Pulmonary artery endothelial cell (primary cell): Measurements from ENCODE around the gene ARHGEF16. TPM values are rescaled to one million over a fixed set of nuclear protein-coding genes. Genes with fewer than 3 reads are reported as not detected.

ENCODE experiments used
- DNase-seq: peaks from one replicate; pipeline ENCODE4 v3.0.0-alpha.2; 2011; ENCODE audit warnings: low read depth, low spot score
- total RNA-seq: library from RNA; depleted of rRNA; stranded (reverse); fragments of >200 nt; gene quantifications from 2 replicates; pipeline ENCODE4 v1.2.3, GENCODE V29; 2014

The ARHGEF16 gene
- total RNA-seq, 1 donor from 2014 or later: 0.66 TPM

DNA sequence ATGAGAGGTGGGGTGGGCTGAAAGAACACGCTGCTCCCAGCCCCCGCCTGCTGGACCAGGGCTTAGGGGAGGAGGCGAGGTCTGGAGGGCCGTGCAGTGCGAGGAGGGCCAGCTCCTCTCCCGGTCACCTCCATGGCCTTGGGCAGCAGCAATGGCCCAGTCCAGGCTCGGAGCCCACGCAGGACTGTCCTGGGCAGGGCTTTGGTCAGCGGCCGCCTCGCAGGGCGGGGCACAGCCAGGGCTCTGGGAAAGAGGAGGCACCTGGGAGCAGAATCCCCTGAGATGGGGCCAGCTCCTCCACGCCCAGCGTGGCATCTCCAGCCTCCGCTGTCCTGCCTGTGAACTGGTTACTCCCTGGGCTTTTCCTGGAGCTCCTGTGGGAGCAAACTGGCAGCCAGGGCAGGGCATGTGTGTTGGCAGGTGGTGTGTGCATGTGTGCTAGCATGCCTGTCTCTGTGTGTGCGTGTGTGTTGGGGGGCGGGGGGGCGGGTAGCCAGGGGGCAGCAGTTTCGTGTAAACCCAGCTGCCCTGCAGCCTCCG lies 27.4 kb downstream of the ARHGEF16 start:
- no peak for DNase-seq

DNA sequence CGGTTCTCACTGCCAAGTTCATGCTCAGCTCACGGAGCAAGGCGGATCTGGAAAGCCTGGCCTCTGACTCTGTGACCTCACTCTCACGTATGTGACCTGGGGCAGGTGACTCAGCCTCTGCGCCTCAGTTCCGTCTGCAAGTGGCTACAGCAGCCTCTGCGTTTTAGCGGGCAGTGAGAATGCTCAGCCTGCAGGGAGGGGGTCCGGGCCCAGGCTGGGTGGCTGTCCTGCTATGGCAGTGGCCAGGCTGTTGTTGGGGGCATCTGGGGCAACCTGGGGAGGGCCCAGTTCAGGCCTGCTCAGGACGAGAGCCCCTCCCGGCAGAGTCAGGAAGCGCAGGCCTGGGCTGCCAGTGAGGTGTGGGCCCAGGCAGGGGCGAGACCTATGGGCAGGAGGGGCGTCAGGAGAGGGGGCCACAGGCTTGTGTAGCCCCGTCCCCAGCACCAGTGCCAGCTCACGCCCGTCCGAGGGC lies 27.9 kb downstream of the ARHGEF16 start:
- no peak for DNase-seq

DNA sequence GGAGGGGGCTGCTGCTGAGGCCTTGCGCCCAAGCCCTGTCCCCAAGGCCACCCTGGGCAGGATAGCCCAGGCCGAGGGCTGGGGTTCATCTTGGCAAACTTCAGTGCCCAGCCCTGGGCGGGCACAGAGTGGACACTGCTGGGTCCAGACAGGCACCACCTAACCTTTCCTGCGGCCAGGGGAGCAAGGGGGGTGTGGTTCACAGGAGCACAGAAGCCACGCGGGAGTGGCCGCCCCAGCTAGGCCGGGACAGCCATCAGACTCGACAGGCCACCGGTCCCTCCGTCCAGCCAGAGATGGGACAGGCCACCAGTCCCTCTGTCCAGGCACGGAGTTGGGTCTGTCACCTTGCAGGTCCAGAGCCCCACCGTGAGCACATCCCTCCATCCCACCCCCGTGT lies 28.9 kb downstream of the ARHGEF16 start:
- no peak for DNase-seq

DNA sequence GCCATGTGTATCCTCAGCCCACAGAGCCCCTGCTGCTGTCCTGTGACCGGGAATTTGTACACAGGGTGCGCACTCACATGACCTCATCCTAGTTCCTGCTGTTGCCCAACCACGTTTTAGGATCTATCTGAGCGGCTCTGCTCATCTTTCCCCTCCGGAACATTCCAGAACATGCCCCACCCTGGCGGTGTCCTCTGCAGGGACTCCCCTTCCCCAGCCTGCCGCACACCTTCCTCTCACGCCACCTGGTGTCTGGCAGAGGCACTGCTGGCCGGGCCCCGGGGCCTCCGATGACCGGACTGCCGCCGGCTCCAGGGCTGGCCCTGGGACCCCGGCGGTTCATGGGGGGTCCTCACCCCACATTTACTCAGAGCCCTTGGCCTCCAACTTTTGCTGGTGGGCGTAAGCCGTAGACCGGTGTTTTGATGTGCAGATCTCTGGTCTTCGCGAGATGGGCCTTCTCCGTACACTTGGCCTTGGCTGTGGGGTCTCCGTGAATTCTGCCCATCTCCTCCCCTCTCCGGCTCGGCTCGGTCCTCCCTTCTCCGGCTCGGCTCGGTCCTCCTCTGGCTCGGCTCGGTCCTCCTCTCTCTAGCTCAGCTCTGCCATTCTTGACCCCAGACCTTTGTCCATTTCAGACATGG lies 29.5 kb downstream of the ARHGEF16 start:
- no peak for DNase-seq

DNA sequence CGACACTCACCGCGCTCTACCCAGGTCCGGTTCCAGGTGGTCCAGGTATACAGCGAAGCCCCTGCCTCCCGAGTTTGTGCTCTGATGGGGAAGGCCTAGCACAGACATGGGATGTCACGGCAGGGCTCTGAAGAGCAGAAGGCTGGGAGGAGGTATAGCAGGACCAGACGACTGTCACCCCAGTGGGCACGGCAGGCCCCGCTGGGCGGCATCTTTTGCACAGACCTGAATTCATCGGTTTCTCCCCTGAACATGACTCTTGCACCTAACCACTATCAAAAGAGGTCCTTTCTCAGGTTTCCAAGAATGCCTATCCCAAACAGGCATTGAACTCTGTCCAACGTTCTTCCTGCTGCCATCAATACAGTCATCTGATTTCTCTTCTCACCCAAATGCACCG lies 30.6 kb downstream of the ARHGEF16 start:
- DNase-seq: no peak

DNA sequence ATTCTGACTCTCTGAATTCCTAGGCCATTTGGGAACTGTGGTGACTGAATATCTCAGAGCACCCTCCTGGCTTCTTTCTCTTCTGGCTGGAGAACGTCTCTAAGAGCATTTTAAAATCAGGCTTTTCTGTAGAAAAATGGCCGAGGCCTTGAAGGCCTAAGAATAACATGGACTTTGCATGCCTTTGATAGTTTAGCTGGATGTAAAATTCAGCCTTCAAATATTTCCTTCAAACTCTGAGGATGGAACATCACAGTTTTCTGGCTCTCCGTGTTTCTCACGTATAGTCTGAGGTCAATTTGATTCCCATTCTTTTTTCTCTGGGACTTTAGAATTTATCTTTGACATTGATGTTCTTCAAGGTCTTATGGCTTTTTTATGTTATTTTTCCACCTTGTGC lies 34.0 kb downstream of the ARHGEF16 start:
- no peak for DNase-seq

DNA sequence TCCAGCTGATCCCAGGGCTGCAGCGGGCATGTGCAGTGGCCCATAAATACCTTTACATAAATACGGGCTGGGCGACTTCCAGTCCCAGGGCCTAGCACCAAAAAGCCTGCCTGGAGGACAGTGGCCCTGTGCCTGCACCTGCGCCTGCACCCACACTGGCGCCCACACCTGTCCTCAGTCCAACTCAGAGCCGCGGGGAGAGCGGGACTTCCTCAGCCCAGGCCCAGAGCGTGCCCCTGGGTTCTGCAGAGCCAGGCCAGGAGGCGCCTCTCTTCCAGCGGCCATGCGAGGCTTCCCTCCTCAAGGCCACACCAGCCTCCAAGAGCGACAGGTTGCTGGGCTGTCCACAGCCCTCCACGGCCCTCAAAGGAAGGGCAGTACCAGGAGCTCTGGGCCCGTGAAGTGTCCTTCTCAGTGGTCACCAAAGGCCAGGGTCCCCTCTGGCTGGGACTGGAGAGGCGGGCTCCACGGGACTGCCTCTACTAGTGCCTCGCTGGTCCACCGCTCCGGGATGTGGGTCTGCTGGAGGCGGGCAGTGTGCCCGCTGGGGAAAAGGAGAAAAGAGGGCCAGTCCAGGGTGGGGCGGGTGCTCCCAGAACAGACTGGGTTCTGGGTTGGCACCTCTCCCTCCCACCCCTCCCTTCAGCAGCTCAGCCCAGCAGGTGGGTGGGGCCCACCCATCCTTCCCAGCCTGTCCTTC lies 35.7 kb downstream of the ARHGEF16 start:
- no peak for DNase-seq

DNA sequence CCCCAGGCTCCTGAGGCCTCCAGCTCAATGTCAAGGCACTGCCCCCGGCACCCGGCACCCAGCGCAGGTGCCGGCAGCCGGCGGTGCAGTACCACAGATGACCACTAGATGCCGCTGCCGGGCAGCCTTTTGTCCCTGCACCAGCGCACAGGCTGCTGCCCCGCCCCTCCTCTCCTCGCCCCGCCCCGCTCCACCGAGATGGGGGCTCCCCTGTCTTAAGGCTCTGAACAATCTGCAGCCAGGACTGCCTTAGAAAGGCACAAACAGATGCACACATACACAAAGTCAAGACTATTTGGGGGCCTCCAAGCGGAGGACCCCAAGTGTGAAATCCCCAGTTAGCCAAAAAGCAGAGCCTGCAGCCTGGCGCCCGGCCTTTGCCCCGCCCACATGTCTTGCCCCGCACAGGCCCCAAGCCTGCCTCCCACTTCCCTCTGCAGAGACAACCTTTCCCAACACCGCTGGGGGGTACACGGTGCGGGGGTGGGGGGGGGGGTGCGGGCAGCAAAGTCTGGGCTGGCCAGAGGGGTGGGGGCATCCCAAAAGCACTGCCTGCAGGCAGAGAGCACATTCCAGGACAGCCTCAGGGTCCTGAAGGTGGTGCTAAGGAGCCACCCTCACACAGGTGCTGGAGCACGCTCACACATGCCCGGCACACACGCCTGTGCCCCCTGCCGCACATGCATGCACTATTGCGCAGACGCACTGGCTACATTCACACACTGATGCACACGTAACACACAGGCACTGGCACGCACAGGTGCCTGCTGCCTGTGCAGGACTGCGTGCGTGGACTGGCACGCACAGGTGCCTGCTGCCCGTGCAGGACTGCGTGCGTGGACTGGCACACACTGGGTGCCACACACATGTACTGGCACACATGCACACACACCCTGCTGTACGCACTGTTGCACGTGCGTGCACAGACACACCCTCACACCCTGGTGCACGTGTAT lies 37.1 kb downstream of the ARHGEF16 start:
- DNase-seq: no peak

DNA sequence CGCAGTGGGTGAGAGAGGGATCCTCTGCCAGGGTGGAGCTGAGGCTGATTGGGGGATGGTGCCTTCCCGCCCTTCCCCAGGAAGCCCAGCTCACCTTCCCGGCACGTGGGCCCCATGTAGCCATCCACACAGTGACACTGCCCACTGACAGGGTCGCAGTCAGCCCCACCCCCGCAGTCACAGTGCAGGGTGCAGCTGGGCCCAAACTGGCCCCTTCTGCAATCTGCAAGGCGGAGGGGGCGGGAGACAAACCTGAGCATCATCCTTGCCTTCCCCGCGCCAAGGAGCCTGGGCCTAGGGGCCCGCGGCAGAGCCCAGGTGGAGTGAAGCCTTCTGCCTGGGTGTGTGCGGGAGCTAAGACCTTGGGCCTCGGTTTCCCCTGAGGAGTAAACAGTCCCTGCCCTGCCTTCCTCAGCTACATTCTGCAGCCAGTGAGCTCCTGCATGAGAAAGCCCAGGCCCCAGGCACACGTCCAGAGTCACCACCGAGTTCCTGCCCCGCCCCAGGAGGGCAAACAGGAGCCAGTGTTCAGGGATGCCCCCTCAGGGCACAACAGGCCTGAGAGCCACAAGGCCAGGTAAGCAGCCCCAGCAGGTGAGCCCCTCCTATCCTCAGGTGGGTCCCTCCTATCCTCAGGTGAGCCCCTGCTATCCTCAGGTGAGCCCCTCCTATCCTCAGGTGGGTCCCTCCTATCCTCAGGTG lies 38.2 kb downstream of the ARHGEF16 start:
- no peak for DNase-seq

DNA sequence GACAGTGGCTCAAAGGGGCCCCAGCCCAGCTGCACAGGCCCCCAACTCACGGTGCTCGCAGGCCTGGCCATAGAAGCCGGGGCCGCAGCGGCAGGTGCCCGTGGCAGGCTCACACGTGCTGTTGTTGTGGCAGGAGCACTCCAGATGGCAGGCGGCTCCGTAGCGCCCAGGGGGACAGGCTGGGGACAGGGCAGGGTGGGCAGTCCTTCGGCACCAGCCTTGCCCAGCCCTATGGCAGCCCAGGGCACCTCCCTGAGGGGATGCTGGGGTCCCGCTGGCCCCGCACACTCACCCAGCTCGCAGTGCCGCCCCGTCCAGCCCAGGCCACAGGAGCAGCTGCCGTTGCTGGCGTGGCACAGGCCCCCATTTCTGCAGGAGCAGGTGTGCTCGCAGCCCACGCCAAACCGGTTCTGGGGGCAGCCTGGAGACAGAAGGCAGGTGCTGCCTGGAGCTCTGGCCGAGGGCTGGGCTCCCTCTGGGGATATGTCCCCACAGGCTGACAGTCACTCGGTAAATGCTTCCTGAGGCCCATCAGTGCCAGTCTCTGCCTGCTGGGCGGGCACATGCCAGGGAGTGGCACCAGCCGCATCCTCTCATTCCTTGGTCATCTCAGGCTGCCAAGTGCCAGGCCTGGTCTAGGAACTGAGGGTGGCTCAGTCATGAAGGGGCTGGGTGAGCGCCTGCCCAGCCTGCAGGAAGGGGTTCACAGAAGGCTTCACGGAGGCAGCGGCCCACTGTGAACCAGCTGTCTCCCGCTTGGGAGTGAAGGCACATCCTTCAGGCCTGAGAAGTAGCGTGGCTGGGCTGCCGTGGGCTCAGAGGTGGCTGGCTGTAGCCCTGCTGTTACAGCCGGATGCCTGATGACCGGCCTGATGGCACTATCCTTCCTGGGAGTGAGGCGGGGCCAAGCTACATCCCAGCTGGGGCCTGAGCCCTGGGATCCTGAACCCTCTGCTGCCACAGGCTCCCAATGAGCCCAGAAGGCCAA lies 40.1 kb downstream of the ARHGEF16 start:
- no peak for DNase-seq

DNA sequence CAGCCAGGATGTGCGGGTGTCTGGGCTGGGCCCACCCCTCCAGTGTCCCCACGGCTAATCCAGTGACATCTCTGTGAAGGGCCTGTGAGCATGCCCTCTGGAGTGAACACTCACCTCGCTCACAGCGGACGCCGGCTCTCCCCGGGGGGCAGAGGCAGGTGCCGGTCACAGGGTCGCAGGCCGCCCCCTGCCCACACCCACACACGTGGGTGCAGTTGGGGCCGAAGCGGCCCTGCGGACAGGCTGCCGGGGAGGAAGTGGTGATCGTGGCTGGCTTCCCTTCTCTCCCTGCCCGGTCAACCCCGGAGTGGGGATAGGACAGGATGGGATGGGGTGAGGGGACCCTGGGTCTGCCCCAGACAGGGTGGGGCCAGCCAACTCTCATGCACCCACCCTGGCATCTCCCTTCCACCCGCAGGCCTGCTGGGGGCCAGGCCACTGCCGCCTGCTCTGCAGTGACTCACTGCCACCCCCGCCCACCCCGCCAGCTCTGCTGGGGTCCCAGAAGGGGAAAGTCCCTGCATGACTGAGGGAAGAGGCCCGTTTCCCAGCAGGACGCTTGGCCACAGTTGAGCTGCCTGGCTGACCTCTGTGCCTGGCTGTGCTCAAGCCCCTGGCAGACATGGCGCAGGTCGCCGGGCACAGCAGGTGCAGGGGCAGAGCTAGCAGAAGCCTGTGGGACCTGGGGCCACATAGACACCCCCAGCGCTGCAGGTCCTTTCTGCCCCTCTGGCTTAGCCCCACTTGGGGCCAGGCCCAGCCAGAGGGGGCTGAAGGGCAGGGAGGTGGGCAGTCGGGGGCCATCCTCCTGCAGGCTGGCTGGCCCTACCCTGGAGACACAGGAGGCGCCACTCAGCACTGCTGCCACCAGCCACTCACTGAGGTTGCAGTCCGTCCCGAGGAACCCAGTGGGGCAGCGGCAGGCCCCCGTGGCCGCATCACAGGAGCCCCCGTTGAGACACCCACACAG lies 41.6 kb downstream of the ARHGEF16 start:
- DNase-seq: no peak

DNA sequence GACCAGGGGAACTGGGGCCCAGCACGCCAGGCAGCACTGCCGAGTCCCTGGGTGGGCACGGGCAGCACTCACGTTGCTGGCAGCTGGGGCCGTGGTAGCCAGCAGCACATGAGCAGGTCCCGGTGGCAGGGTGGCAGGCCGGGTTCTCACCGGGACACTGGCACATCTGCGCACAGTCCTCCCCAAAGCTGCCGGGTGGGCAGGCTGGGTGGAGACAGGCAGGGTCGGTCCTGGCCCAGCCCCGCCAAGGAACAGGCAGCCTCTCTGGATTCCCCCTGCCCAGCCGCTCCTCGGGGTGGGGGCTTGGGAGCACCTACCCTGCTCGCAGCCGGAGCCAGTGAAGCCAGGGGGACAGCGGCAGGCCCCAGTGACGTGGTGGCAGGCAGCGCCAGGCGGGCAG lies 42.5 kb downstream of the ARHGEF16 start:
- no peak for DNase-seq

DNA sequence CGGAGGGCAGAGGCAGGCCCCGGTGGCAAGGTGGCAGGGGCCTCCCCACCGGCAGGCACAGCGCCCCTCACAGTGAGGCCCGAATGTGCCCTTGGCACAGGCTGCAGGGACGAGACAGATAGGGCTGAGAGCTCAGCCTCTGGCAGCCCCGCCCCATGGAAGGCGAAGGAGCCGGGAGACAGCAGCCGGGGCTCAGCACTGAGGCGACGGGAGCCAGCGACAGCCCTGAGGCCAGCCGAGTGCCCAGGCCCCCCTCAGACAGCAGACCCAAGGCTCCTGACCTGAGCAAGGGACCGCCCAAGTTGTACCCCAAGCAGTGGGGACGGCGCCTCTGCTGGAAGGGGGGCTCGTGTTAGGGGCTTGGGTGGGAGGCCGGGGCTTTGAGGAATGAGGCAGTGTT lies 43.1 kb downstream of the ARHGEF16 start:
- no peak for DNase-seq

DNA sequence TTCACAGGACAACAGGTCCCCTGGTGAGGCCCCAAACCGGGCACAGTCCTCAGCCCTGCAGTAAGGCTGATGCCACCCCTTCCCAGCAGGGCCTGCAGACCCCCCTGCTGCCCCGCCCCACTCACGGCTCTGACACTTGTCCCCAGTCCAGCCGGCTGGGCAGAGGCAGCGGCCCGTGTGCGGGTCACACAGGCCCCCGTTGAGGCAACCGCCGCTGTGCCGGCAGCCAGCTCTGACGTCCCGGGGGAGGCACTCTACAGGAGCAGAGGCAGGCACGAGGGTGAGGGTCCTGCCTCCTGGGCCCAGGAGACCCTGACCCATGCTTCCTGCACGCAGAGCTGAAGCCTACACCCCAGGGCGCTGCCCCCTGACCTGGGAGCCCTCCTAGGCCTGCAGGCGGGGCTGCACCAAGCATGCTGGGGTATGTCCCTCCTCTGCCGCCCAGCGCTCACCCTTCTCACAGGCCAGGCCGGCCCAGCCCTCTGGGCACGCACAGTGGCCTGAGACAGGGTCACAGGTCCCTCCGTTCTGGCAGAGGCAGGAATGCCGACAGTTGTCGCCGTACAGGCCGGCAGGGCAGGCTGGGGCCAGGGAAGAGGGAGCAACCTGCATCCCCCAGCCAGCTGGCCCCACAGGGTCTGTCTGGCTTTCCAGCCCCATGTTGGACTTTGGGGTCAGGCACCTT lies 43.9 kb downstream of the ARHGEF16 start:
- no peak for DNase-seq

DNA sequence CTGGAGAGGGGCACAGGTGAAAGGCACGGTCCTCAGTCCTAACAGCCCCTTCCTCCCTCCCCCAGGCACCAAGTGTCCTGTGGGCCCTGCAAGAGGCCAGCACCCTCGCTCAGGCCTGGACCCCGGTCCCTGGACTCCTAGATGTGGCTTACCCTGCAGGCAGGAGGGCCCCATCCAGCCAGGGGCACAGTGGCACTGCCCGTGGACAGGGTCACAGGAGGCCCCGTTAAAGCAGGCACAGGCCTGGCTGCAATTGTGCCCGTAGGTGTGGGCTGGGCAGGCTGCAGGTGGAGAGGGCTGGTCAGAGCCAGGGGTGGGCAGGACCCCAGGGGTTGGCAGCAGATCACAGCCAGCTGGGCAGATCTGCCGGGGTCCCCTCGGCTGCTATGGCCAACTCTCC lies 44.5 kb downstream of the ARHGEF16 start:
- DNase-seq: no peak

DNA sequence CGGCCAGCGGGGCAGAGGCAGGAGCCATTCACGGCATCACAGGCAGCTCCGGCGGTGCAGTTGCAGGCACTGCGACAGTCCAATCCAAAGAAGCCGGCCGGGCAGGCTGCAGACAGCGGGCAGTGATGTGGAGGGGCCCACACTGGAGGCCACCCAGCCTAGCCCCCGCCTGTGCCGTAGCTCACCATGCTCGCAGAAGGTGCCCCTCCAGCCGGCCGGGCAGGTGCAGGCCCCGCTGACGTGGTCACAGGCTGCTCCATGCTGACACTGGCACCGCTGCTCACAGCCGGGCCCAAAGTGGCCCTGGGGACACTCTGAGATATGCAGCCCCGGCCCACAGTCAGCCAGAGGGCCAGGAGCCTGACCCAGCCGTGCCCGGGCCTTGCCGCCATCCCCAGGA lies 45.1 kb downstream of the ARHGEF16 start:
- DNase-seq: no peak

DNA sequence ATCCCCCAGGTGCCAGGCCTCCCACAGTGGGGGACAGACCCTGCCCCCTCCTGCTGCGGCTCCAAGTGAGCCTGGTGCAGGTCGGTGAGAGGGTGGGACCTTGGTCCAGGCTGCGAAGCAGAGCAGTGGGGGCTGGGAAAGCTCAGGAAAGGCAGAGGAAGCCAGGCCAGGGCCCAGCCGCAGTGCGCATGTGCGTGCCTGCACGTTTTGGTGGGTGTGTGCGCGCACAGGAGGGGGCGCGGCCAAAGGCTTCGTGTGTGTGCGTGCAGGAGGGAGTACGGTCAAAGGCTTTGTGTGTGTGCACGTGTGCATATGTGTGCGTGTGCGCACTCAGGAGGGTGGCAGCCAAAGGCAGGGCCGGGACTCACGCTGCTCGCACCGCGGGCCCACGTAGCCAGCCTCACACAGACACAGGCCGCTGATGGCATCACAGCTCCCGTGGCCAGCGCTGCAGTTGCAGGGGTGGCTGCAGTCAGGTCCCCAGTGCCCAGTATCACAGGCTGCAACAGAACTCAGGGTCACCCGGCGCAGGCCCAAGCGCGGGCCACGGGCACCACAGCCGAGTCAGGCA lies 45.9 kb downstream of the ARHGEF16 start:
- no peak for DNase-seq

DNA sequence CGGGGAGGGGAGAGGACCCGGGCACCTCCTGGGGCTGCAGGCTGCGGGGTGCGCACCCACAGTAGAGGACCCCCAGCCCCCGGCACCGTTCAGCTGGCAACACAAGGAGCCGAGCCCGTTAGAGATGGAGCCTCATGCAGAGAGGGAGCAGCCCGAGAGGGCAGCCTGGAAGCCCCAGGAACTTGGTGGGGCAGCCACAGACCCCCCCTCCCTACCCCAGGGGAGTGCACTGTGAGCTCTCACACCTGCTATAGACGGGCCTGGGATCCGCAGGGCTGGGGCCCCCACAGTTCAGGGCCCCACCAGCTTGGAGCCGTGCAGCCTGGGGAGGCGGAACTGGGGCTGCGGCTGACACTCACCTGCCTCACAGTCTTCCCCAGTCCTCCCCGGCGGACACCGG lies 47.0 kb downstream of the ARHGEF16 start:
- DNase-seq: no peak
